IMR-90 (cell line): Measurements from ENCODE around the gene RALA. TPM values are rescaled to one million over a fixed set of nuclear protein-coding genes. Genes with fewer than 3 reads are reported as not detected.

ENCODE experiments used
- ATAC-seq: fragments of 200-7000 bp; cut with Tn5 transposase; 2 replicates; pipeline ENCODE4 v1.9.1; 2020; ENCODE audit warnings: low read depth, mild to moderate bottlenecking, moderate library complexity
- BruUV-seq: library from RNA; stranded (reverse); fragments of 400-500 nt; replicated peaks from 2 replicates; lab custom pipeline; 2021; lab: Mats Ljungman, UMichigan
- CTCF ChIA-PET: fragments of 300-600 bp; formaldehyde crosslinking; extraction: SDS; loops from one replicate; lab custom pipeline; 2021; ENCODE audit warnings: antibody characterized with exemption; lab: Yijun Ruan, JAX
- POLR2A ChIA-PET: fragments of 300-600 bp; sonication (Branson Sonifier 250); formaldehyde crosslinking; loops from one replicate; lab custom pipeline; 2022; ENCODE audit warnings: antibody characterized with exemption; ENCODE audit not compliant: unreplicated experiment; lab: Charles Lee
- DNase-seq: peaks from one replicate; pipeline ENCODE4 v3.0.0; 2013
- H2AFZ ChIP-seq: replicated peaks from 2 replicates; pipeline ENCODE3; 2013; ENCODE audit warnings: low read length, mild to moderate bottlenecking; ENCODE audit not compliant: poor library complexity
- H2AK5ac ChIP-seq: 2 replicates; pipeline ENCODE4 v1.6.1; 2013; ENCODE audit warnings: low read depth, low read length, inconsistent platforms
- H2AK9ac ChIP-seq: replicated peaks from 2 replicates; pipeline ENCODE3; 2013; ENCODE audit warnings: mild to moderate bottlenecking, low read depth, low read length, moderate library complexity; ENCODE audit not compliant: poor library complexity
- H2BK120ac ChIP-seq: 2 replicates; pipeline ENCODE4 v1.6.1; 2013; ENCODE audit warnings: low read depth, low read length, inconsistent platforms
- H2BK15ac ChIP-seq: 3 replicates; pipeline ENCODE4 v1.6.1; 2013; ENCODE audit warnings: low read depth, low read length, inconsistent platforms
- H2BK20ac ChIP-seq: 2 replicates; pipeline ENCODE4 v1.6.1; 2013; ENCODE audit warnings: low read depth, mild to moderate bottlenecking, inconsistent platforms, low read length, moderate library complexity
- H2BK5ac ChIP-seq: 2 replicates; pipeline ENCODE4 v1.6.1; 2013; ENCODE audit warnings: mild to moderate bottlenecking, low read depth, low read length, inconsistent platforms; ENCODE audit not compliant: poor library complexity, severe bottlenecking
- H3K14ac ChIP-seq: replicated peaks from 2 replicates; pipeline ENCODE4 v1.6.1; 2013; ENCODE audit warnings: low read depth, low read length, inconsistent platforms
- H3K18ac ChIP-seq: 2 replicates; pipeline ENCODE4 v1.6.1; 2013; ENCODE audit warnings: low read depth, low read length, control low read depth
- H3K23ac ChIP-seq: 2 replicates; pipeline ENCODE4 v1.6.1; 2013; ENCODE audit warnings: low read depth, low read length, inconsistent platforms
- H3K27ac ChIP-seq: 2 replicates; pipeline ENCODE4 v1.5.1; 2013; ENCODE audit warnings: mild to moderate bottlenecking, control low read depth, low read length; ENCODE audit not compliant: insufficient read depth
- H3K27me3 ChIP-seq: 2 replicates; pipeline ENCODE4 v1.6.1; 2013; ENCODE audit warnings: low read length; ENCODE audit not compliant: control insufficient read depth, insufficient read depth
- H3K36me3 ChIP-seq: 2 replicates; pipeline ENCODE4 v1.6.1; 2013; ENCODE audit warnings: low read length, mixed read lengths; ENCODE audit not compliant: control insufficient read depth, insufficient read depth
- H3K4ac ChIP-seq: 2 replicates; pipeline ENCODE4 v1.6.1; 2013; ENCODE audit warnings: low read depth, low read length, inconsistent platforms
- H3K4me1 ChIP-seq: 2 replicates; pipeline ENCODE4 v1.6.1; 2013; ENCODE audit warnings: low read length, mixed read lengths; ENCODE audit not compliant: control insufficient read depth, insufficient read depth
- H3K4me2 ChIP-seq: 2 replicates; pipeline ENCODE4 v1.6.1; 2013; ENCODE audit warnings: low read depth, mild to moderate bottlenecking, control low read depth, low read length, moderate library complexity
- H3K4me3 ChIP-seq: 2 replicates; pipeline ENCODE4 v1.5.1; 2013; ENCODE audit warnings: low read depth, mild to moderate bottlenecking, control low read depth, low read length, moderate library complexity; ENCODE audit not compliant: insufficient read depth
- H3K56ac ChIP-seq: 2 replicates; pipeline ENCODE4 v1.6.1; 2013; ENCODE audit warnings: low read length, inconsistent platforms; ENCODE audit not compliant: insufficient read depth; ENCODE audit errors: extremely low read depth
- H3K79me1 ChIP-seq, 2 experiments: 2 replicates each; pipeline ENCODE4 v1.6.1; 2013; ENCODE audit warnings: low read length in 2 of 2, inconsistent platforms in 1 of 2, low read depth in 1 of 2
- H3K9ac ChIP-seq: 2 replicates; pipeline ENCODE4 v1.6.1; 2013; ENCODE audit warnings: low read depth, low read length, control low read depth
- H3K9me1 ChIP-seq: 2 replicates; pipeline ENCODE4 v1.6.1; 2013; ENCODE audit warnings: low read length, inconsistent platforms; ENCODE audit not compliant: insufficient read depth
- H3K9me3 ChIP-seq: 2 replicates; pipeline ENCODE4 v1.6.1; 2013; ENCODE audit warnings: low read length; ENCODE audit not compliant: control insufficient read depth, insufficient read depth
- H4K20me1 ChIP-seq: 2 replicates; pipeline ENCODE4 v1.6.1; 2013; ENCODE audit warnings: low read length, inconsistent platforms; ENCODE audit not compliant: insufficient read depth
- H4K5ac ChIP-seq: 2 replicates; pipeline ENCODE4 v1.6.1; 2013; ENCODE audit warnings: mild to moderate bottlenecking, low read depth, low read length, control low read depth
- H4K8ac ChIP-seq, 2 experiments: 2 replicates each; pipeline ENCODE4 v1.6.1; 2013; ENCODE audit warnings: low read depth in 2 of 2, low read length in 2 of 2, control low read depth in 1 of 2, inconsistent platforms in 1 of 2
- H4K91ac ChIP-seq: 2 replicates; pipeline ENCODE4 v1.6.1; 2013; ENCODE audit warnings: low read depth, low read length, inconsistent platforms; ENCODE audit not compliant: insufficient read depth
- FOS ChIP-seq: fragments of 150-350 bp; IDR thresholded peaks from 2 replicates; pipeline ENCODE4 v1.6.1; 2016; ENCODE audit warnings: low read depth, low read length
- MAFK ChIP-seq: IDR thresholded peaks from 2 replicates; pipeline ENCODE4 v1.6.1; 2012; ENCODE audit warnings: low read depth, low read length, improper control_type of control experiment
- RCOR1 ChIP-seq: IDR thresholded peaks from 2 replicates; pipeline ENCODE4 v1.6.1; 2012; ENCODE audit warnings: mild to moderate bottlenecking, low read length, improper control_type of control experiment; ENCODE audit not compliant: insufficient replicate concordance
- dilution Hi-C: fragments of 300-500 bp; cut with HindIII; formaldehyde crosslinking; loops from one replicate; pipeline ENCODE4 v1.14.3; 2018; ENCODE audit warnings: low sequenced_read_pairs; ENCODE audit not compliant: unreplicated experiment
- in situ Hi-C: fragments of 300-500 bp; cut with MboI; formaldehyde crosslinking; loops from 3 replicates; pipeline ENCODE4 v1.14.3; 2019; ENCODE audit warnings: low sequenced_read_pairs, inconsistent platforms, mixed read lengths
- intact Hi-C: fragments of 100-400 bp; cut with micrococcal nuclease; formaldehyde crosslinking; loops from 2 replicates; pipeline ENCODE4 v1.10.0; 2022
- polyA plus RNA-seq, 3 experiments: library from polyadenylated mRNA; depleted of rRNA; stranded (reverse); fragments of >200 nt; gene quantifications; 2 replicates each; pipeline ENCODE4 v1.2.3, GENCODE V29; 2012; ENCODE audit warnings: low replicate concordance in 1 of 3
- total RNA-seq: library from RNA; depleted of rRNA; stranded (reverse); fragments of >200 nt; gene quantifications from 2 replicates; pipeline ENCODE4 v1.2.3, GENCODE V29; 2012

Gene RALA
- total and polyA plus RNA-seq, 2 of the 4 experiments (the other 2 are of a cell fraction), result 7.7 to 20.5 TPM

GRCh38 chr7:39663263-39663662 is 39.9 kb downstream of the RALA start:
- Histone ChIP-seq H3K36me3 (peaks cover 6% of the 10 kb centered on the region), H3K9me3 (no peaks in the 10 kb centered on the region), H2AK9ac (no peak overlapping the region), H4K91ac (no peak overlapping the region), H2AK5ac (no peak overlapping the region), H2BK120ac (no peak overlapping the region), H2AFZ (no peak overlapping the region), H3K56ac (no peak overlapping the region), H2BK5ac (no peak overlapping the region), H3K4ac (no peak overlapping the region), H3K4me2 (no peak overlapping the region), H3K4me3 (no peak overlapping the region), H3K27ac (no peak overlapping the region), H3K79me1 (peaks cover 46 to 81% of the 10 kb centered on the region in 2 experiments), H2BK20ac (no peak overlapping the region), H2BK15ac (no peak overlapping the region), H3K23ac (no peak overlapping the region), H3K18ac (no peak overlapping the region), H3K9me1 (peaks cover 5% of the 10 kb centered on the region; the same call in 1 of the 2 replicates), H3K9ac (no peak overlapping the region), H3K4me1 (peaks cover 6% of the 10 kb centered on the region), H3K14ac (no peak overlapping the region), H4K5ac (no peak overlapping the region), H3K27me3 (no peaks in the 10 kb centered on the region), H4K20me1 (peaks cover 39% of the 10 kb centered on the region), H4K8ac (no peak overlapping the region)
- ChIA-PET CTCF (interaction anchor here (0.6 kb wide), 1 partner anchor 8 kb away, joined by 3 read pairs; no protein-coding TSS in a partner anchor), POLR2A (interaction anchor here (0.6 kb wide), 1 partner anchor 40 kb away, joined by 4 read pairs; the partner anchor contains the start of gene RALA)
- dilution Hi-C loops, result no loop called here
- TF ChIP-seq MAFK, result no peak
- no peak for TF ChIP-seq FOS
- no peak for TF ChIP-seq RCOR1
- intact Hi-C loops, result no loop called here
- in situ Hi-C loops, result no loop called here
- no TSS peak for BruUV-seq
- ATAC-seq (no peak), DNase-seq (no peak)
